ENCODE results near the gene ALDH6A1. TPM values are rescaled to one million over a fixed set of nuclear protein-coding genes. Genes with fewer than 3 reads are reported as not detected.

The ALDH6A1 gene
- total RNA-seq, 1 donor, result 27.0 TPM

DNA sequence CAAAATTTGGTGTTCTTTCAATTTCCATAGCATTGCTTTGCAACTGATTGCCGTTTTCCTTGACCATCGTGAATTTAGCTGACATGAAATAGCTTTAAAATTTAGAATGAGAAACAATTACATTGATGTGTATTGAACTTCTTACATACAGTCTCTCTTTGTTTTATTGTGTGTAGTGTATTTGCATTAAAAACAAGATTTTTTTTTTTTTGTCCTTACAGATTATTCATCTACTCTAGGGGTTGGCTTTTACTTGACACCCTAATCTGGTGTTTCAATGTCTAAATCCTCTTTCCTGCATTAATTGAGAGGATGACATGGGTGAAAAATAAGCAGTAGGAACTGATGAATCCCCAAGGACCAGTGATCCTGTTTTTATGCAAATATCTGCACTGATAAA, 21.1 kb upstream of the ALDH6A1 start:
- H3K4me3 ChIP-seq (ENCODE audit: low read depth, low read length), result no peak overlapping the region
- no peak for DNase-seq (ENCODE audit: low read depth)
- TF ChIP-seq CTCF (IDR thresholded peaks at IDR 0.05; ENCODE audit: insufficient read depth, low read length), result no peak

GRCh38 chr14:74089251-74090020, 5.2 kb upstream of the ALDH6A1 start:
- no peak for TF ChIP-seq CTCF (IDR thresholded peaks at IDR 0.05; ENCODE audit: insufficient read depth, low read length)
- no peak overlapping the region for H3K4me3 ChIP-seq (ENCODE audit: low read depth, low read length)
- no peak for DNase-seq (ENCODE audit: low read depth)

- TF ChIP-seq CTCF (IDR thresholded peaks at IDR 0.05; ENCODE audit: insufficient read depth, low read length), result no peak
- H3K4me3 ChIP-seq (ENCODE audit: low read depth, low read length), result peak overlapping the region; percentile 93
- DNase-seq (ENCODE audit: low read depth), result no peak
These were observed 1.6 kb upstream of the ALDH6A1 start for GRCh38 chr14:74085828-74086227.

- H3K4me3 ChIP-seq (ENCODE audit: low read depth, low read length), result peak overlapping the region; percentile 93
- no peak for TF ChIP-seq CTCF (IDR thresholded peaks at IDR 0.05; ENCODE audit: insufficient read depth, low read length)
- DNase-seq (ENCODE audit: low read depth), result no peak
These were observed 889 bp upstream of the ALDH6A1 start for GRCh38 chr14:74085047-74085637.

DNA sequence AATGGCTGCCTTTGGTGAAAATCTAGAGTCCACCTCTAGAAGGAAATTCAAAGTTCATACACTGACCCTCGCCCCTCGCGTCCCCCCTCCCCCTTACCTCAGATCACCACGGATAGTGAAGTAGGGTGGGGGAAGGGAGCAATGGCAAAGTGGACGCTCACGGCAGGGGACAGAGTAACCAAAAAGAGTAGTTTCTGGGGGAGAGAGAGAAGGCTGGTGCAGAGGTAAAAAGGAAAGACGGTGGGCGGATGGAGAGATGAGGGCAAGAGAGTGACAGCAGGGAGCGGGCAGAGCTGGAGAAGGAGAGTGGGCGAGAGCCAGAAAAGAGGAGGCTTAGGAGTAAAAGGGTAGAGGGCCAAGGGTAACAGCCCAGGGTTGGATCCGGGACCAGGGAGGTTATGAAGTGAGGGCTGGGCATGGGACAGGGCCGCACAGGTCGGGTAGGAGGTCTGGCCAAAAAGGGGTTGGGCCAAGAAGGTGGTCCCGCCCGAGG, 423 bp downstream of the ALDH6A1 start:
- DNase-seq (ENCODE audit: low read depth), result no peak
- TF ChIP-seq CTCF (IDR thresholded peaks at IDR 0.05; ENCODE audit: insufficient read depth, low read length), result no peak
- H3K4me3 ChIP-seq (ENCODE audit: low read depth, low read length), result peak overlapping the region; percentile 97

DNA sequence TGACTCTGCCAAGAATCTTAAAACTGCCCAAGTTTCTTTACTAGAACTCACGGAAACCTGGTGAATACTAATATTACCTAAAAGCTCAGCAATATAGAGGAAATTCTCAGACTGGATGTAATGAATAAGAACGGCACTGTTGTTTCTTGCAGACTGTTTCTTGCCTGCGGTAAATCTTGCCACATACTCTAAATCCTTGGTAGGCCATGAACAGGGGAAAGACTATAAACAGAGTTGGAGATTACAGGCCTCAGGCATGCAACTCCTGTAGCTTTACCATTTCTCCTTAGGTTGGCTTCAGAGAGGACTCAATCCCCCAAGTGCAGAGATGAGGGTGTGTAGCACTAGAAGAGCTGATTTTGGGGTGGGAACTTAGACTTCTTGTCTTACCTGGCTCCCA, 1.1 kb downstream of the ALDH6A1 start:
- H3K4me3 ChIP-seq (ENCODE audit: low read depth, low read length), result peak overlapping the region; percentile 97
- DNase-seq (ENCODE audit: low read depth), result no peak
- TF ChIP-seq CTCF (IDR thresholded peaks at IDR 0.05; ENCODE audit: insufficient read depth, low read length), result no peak
